Occipital lobe (tissue), 2 donors: ENCODE results near the gene APCDD1. TPM values are rescaled to one million over a fixed set of nuclear protein-coding genes. Genes with fewer than 3 reads are reported as not detected.
"Not testable (repeated sequence)": the region's sequence is repeated elsewhere in the genome, so short reads cannot be mapped to it uniquely, and the experiment has no call there.

Experiments used
- DNase-seq: peaks from one replicate; lab custom pipeline; 2025; lab: John Stamatoyannopoulos, UW
- total RNA-seq: library from RNA; depleted of rRNA; stranded (reverse); fragments of >200 nt; gene quantifications from one replicate; pipeline ENCODE4 v1.2.3, GENCODE V29; 2014

Gene APCDD1
- total RNA-seq, 1 donor from 2014 or later, result 10.3 TPM

DNA sequence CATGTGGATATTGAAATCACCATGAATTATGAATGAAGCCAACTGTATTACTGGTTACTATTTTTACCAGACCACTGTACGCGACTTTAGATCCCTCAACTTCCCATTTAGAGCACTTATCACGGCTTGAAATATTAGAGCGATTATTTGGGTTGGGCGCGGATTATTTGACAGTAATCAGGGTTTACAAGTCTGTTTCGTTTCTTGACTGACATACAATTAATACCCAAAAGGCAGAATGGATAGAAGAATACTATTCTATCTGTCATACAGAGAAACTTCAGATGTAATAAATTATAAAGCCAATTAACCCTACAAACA lies 70.9 kb downstream of the APCDD1 start:
- no peak for DNase-seq

DNA sequence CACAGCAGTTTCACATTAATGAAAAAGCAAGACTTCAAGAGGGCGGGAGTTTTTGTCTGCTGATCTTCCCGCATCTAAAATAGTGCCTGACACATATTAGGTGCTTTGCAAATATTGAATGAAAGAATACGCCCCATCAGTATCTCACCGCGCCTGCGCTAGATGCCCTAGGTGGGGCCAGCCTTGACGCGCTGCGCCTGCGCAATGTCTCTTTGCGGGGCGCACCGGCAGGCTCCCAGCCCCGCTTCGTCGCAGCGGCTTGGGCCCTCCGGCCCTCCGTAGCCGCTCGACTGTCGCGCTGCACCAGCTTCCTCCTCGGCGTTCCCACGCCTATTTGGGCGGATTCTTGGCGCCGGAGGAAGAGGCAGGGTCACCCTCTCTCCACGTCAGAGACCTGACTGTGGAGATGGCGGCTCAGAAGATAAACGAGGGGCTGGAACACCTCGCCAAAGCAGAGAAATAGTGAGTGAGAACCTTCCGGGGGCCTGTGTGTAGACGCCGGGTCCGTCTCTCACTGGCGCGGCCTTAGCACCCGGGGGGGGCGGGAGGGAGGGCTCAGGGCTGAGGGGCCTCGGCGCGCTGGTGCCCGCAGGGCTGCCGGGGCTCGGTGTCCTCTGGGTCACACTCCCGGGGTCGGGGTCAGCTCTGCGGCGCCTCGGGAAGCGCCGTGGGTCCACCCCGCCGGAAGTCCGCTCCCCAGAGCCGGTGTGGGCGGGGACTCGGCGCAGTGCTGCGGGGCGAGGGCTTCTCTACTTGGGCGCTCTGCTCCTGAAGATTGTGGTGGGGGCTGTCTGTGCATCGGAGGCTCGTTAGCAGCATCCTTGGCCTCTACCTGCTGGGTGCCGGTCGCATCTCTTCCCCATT lies 71.5 kb downstream of the APCDD1 start, which contains the start of gene NAPG:
NAPG (plus strand) TSS at position 331 of the 864 bp plus-strand sequence; CDS start at position 407, 76 bp downstream.
- peak; percentile 86 for DNase-seq

DNA sequence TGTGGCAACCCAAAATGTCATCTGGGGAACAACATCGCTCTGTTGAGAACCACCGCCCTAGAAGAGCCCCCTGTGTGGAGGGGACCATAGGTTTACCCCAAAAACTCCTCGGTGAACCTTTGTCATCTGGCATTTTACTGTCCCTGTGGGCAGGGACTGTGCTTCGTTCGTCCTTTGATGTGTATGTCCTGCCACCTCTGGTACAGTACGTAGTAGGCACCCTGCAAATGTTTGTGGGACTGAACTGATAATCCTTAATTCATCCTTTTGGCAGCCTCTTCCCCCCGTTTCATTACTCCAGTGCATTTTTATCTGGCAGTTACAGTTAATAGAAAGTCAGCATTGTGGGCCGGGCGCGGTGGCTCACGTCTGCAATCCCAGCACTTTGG lies 72.1 kb downstream of the APCDD1 start:
- DNase-seq, result no peak

DNA sequence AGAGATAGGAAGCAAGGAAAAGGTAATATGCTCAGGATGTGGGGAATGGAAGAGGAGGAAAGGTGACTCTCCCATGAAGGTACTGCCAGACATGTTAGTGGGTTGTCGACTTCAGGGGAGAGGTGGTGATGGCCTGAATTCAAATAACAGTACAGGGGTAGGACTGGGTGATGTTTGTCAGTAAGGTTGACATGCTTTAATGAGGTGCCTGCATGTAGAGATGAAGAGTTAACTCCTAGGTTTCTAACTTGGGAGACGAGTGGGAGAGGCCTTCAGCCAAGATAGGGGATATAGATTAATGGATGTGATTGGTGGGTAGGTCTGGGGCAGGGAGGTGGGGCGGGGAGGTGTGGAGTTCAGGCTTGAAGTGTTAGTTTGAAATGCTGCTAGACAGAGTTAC lies 74.0 kb downstream of the APCDD1 start:
- no peak for DNase-seq

DNA sequence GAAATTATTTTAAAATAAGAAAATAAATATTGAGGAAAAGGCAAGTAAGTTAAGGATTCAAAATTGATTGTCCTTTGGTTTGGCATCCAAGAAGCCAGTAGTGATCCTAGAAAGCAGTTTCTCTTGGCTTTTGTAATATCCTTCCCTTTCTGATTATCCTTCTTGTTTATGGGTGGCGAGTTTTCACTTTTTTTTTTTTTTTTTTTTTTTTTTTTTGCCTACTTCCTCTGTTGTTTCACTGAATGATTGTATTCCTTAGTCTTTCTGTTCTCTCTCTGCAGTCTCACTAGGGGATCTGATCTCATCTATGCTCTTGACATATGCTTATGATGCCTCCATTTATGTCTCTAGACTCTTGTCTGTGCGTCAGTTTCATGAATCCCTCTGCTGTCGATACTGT lies 75.6 kb downstream of the APCDD1 start:
- DNase-seq, result no peak

DNA sequence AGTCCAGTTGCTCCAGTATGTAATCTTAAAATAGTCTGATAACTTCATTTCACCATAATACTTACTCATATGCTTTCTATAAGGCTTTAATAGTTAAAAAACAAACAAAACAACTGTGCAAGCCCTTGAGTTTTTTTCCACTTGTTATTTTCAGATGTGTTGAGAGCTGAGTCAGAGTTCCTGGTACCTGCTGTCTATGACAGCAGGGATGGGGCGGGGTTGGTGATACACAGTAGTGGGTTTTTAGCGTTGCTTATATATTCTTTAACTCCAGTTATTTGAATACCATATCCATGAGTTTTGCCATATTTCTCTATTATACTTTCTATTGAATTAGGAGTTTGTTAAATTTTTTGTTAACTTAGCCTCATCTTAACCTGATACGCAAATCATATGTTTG lies 76.4 kb downstream of the APCDD1 start:
- DNase-seq, result no peak

DNA sequence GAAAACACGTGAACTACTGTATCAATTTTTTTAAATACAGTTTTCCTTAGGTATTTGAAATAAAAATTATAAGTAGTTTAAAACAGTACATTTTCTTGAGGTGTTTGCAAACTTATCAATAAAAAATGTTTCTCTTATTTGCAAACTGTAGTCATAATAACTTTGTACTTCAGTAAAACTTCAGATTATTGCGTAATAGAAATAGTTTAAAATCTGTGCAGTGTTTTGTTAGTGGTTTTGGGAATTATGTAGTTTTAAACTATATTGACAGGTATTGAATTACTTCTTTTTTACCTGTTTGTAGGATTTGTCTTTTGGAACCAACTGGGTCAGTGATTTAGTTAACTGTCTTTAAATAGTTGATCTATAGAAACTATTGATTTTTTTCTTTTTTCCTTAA lies 78.7 kb downstream of the APCDD1 start:
- DNase-seq, result no peak

DNA sequence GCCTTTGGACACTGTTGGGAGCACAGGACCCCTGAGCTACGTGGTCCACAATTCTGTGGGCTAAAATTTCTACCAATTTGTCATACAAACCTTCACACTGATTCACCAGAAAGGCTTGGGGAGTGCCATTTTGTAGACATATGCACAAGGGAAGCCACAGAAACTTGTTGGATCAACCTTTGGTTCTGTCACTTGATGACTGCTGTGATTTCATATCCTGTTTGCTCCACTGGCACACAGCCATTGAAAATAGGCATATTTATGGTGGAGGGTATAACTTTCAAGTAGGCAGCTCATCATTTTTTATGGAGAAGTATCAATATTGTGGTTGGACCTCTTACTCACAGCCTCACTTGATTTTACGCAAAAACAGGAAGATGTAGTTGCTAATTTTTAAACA lies 81.8 kb downstream of the APCDD1 start:
- DNase-seq, result no peak

DNA sequence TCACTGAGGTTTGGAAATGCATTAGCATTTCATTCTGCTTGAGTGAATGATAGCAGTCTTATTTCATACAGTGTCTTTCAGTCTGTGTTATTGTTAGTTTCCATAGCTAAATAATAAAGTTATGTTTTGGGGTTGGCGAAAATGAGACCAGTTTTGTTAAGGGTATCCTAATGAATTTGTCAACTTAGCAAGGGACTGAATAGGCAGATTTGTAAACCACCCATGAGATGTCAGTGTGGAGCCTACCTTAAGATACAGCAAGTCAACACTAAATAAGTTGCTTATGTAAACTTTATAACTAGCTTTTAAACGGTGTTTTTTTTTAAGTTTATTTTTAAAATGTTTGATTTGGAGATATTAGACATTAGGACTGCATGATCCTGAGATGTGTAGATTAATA lies 83.3 kb downstream of the APCDD1 start:
- no peak for DNase-seq

DNA sequence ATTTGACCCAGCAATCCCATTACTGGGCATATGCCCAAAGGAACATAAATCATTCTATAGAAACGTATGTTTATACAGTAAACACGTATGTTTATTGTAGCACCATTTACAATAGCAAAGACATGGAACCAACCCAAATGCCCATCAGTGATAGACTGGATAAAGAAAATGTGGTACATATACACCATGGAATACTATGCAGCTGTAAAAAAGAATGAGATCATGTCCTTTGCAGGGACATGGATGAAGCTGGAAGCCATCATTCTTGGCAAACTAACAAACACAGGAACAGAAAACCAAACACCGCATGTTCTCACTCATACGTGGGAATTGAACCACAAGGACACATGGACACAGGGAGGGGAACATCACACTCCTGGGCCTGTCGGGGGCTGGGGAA lies 84.7 kb downstream of the APCDD1 start:
- not testable (repeated sequence) for DNase-seq

Other genes starting within 250 kb of the APCDD1 start
- gene NAPG, start 71.4 kb downstream of the APCDD1 start, total RNA-seq, result 108 TPM